GM23338 (cell line): Measurements from ENCODE around the gene TP53BP1. TPM values are rescaled to one million over a fixed set of nuclear protein-coding genes. Genes with fewer than 3 reads are reported as not detected.

ENCODE experiments used
- ATAC-seq: fragments of 200-7000 bp; cut with Tn5 transposase; 3 replicates; pipeline ENCODE4 v1.9.1; 2020
- DNase-seq: peaks from one replicate; pipeline ENCODE4 v3.0.0-alpha.2; 2015; ENCODE audit warnings: low spot score
- H2AFZ ChIP-seq: fragments of 200-600 bp; sonication (generic); 2 replicates; pipeline ENCODE4 v1.8.0; 2016; ENCODE audit warnings: antibody characterized with exemption, mild to moderate bottlenecking, moderate library complexity
- H3F3A ChIP-seq: fragments of 200-600 bp; sonication (generic); replicated peaks from 2 replicates; pipeline ENCODE4 v1.8.0; 2017; ENCODE audit warnings: antibody characterized with exemption, mixed run types, low read depth
- H3K27ac ChIP-seq: fragments of 200-600 bp; sonication (generic); 2 replicates; pipeline ENCODE4 v1.6.1; 2016; ENCODE audit warnings: low read depth
- H3K27me3 ChIP-seq: fragments of 200-600 bp; sonication (generic); 2 replicates; pipeline ENCODE4 v1.8.0; 2016; ENCODE audit warnings: mild to moderate bottlenecking, mixed run types, moderate library complexity; ENCODE audit not compliant: insufficient read depth
- H3K36me3 ChIP-seq: fragments of 200-600 bp; sonication (generic); 2 replicates; pipeline ENCODE4 v1.8.0; 2016; ENCODE audit warnings: mild to moderate bottlenecking; ENCODE audit not compliant: insufficient read depth
- H3K4me1 ChIP-seq: fragments of 200-600 bp; sonication (generic); 2 replicates; pipeline ENCODE4 v1.8.0; 2016; ENCODE audit warnings: mild to moderate bottlenecking, moderate library complexity; ENCODE audit not compliant: insufficient read depth
- H3K4me2 ChIP-seq: fragments of 200-600 bp; sonication (generic); 2 replicates; pipeline ENCODE4 v1.7.1; 2017; ENCODE audit warnings: mixed run types
- H3K4me3 ChIP-seq: fragments of 200-600 bp; sonication (generic); 2 replicates; pipeline ENCODE4 v1.6.1; 2016; ENCODE audit warnings: mixed run types
- H3K79me2 ChIP-seq: fragments of 200-600 bp; sonication (generic); replicated peaks from 2 replicates; pipeline ENCODE4 v1.8.0; 2017; ENCODE audit warnings: mild to moderate bottlenecking; ENCODE audit not compliant: insufficient read depth
- H3K9me2 ChIP-seq: fragments of 200-600 bp; sonication (generic); 2 replicates; pipeline ENCODE4 v1.8.0; 2017; ENCODE audit not compliant: insufficient read depth
- H4K20me1 ChIP-seq: fragments of 200-600 bp; sonication (generic); replicated peaks from 2 replicates; pipeline ENCODE4 v1.8.0; 2017; ENCODE audit warnings: mild to moderate bottlenecking; ENCODE audit not compliant: insufficient read depth
- H3K27ac Mint-ChIP-seq: 2 replicates; pipeline ENCODE4 v1.8.0; 2020; ENCODE audit warnings: inconsistent platforms, mild to moderate bottlenecking, moderate library complexity, mixed read lengths
- H3K27me3 Mint-ChIP-seq: 3 replicates; pipeline ENCODE4 v1.8.0; 2022; ENCODE audit warnings: low read depth, mild to moderate bottlenecking, moderate library complexity, mixed read lengths, inconsistent platforms; ENCODE audit not compliant: insufficient read depth, poor library complexity
- H3K36me3 Mint-ChIP-seq: 3 replicates; pipeline ENCODE4 v1.8.0; 2021; ENCODE audit warnings: low read depth, mild to moderate bottlenecking, inconsistent platforms, moderate library complexity, mixed read lengths
- H3K4me1 Mint-ChIP-seq: 3 replicates; pipeline ENCODE4 v1.8.0; 2020; ENCODE audit warnings: mild to moderate bottlenecking, inconsistent platforms, mixed read lengths
- H3K4me3 Mint-ChIP-seq: 3 replicates; pipeline ENCODE4 v1.8.0; 2021; ENCODE audit warnings: moderate library complexity, mild to moderate bottlenecking, inconsistent platforms, mixed read lengths
- H3K9me3 Mint-ChIP-seq: 3 replicates; pipeline ENCODE4 v1.8.0; 2020; ENCODE audit warnings: moderate library complexity, mild to moderate bottlenecking, inconsistent platforms, mixed read lengths
- CREB1 ChIP-seq: fragments of 250-450 bp; sonication (Bioruptor Pico); IDR thresholded peaks from 2 replicates; pipeline ENCODE4 v1.5.0; 2020; ENCODE audit warnings: low read depth, mild to moderate bottlenecking, moderate library complexity
- ETS1 ChIP-seq: IDR thresholded peaks from 2 replicates; pipeline ENCODE4 v1.6.1; 2016; ENCODE audit warnings: antibody characterized with exemption
- EZH2 ChIP-seq: fragments of 200-600 bp; sonication (generic); IDR thresholded peaks from one replicate; pipeline ENCODE4 v1.8.0; 2017; ENCODE audit warnings: antibody characterized with exemption, mild to moderate bottlenecking, low read depth; ENCODE audit not compliant: unreplicated experiment
- EZH2phosphoT487 ChIP-seq: fragments of 200-600 bp; sonication (generic); IDR thresholded peaks from one replicate; pipeline ENCODE4 v1.8.1; 2018; ENCODE audit warnings: antibody characterized with exemption; ENCODE audit not compliant: unreplicated experiment
- NANOG ChIP-seq: IDR thresholded peaks from 2 replicates; pipeline ENCODE4 v1.6.1; 2016; ENCODE audit warnings: antibody characterized with exemption, borderline replicate concordance
- POLR2AphosphoS5 ChIP-seq: IDR thresholded peaks from 2 replicates; pipeline ENCODE4 v1.6.1; 2016; ENCODE audit warnings: antibody characterized with exemption, low read depth
- REST ChIP-seq: IDR thresholded peaks from one replicate; pipeline ENCODE4 v1.6.1; 2018; ENCODE audit warnings: antibody characterized with exemption; ENCODE audit not compliant: unreplicated experiment
- STAT1 ChIP-seq: IDR thresholded peaks from one replicate; pipeline ENCODE4 v1.6.1; 2016; ENCODE audit warnings: antibody characterized with exemption; ENCODE audit not compliant: unreplicated experiment
- ZNF114 ChIP-seq: fragments of 250-450 bp; sonication (Bioruptor Pico); IDR thresholded peaks from 2 replicates; pipeline ENCODE4 v1.5.0; 2020; ENCODE audit warnings: mild to moderate bottlenecking, moderate library complexity
- ZNF331 ChIP-seq: fragments of 250-450 bp; sonication (Bioruptor Pico); IDR thresholded peaks from 2 replicates; pipeline ENCODE4 v1.5.0; 2020; ENCODE audit warnings: low read depth, mild to moderate bottlenecking, moderate library complexity
- polyA plus RNA-seq: library from polyadenylated mRNA; unstranded; fragments of >200 nt; fragmentation: Nextera tagmentation; extraction: Ambion mirVana; gene quantifications from 2 replicates; pipeline ENCODE4 v1.2.1, GENCODE V29; 2016
- total RNA-seq: library from RNA; depleted of rRNA; stranded (reverse); fragments of >200 nt; shearing (Covaris generic); gene quantifications from 2 replicates; pipeline ENCODE4 v1.2.3, GENCODE V29; 2014

The TP53BP1 gene
- total and polyA plus RNA-seq, 2 experiments from 2014 or later, result 17.7 to 81.3 TPM

DNA sequence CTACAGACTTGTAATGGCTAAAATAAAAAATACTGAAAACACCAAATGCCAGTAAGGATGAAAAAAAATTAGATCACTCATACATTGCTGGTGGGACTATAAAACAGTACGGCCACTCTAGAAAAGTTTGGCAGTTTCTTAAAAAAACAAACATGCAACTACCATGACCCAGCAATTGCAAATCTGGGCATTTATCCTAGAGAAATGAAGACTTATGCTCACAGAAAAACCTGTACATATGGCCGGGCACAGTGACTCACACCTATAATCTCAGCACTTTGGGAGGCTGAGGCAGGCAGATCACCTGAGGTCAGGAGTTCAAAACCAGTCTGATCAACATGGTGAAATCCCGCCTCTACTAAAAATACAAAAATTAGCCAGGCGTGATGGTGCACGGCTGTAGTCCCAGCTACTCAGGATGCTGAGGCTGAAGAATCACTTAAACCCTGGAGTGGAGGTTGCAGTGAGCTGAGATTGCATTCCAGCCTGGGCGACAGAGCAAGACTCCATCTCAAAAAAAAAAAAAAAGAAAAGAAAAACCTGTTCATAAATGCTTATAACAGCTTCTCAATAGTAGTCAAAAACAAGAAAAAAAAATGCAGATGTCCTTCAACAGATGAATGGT is 5.6 kb downstream of the TP53BP1 start:
- H3K79me2 ChIP-seq, result peaks cover 65% of the 10 kb centered on the region
- Mint-ChIP-seq H3K4me1 (peaks cover 24% of the 10 kb centered on the region), H3K9me3 (no peaks in the 10 kb centered on the region), H3K4me3 (no peak overlapping the region), H3K27ac (no peak overlapping the region), H3K36me3 (peaks cover 85% of the 10 kb centered on the region), H3K27me3 (no peaks in the 10 kb centered on the region)
- H3K36me3 ChIP-seq, result peaks cover 45% of the 10 kb centered on the region; the same call in 1 of the 2 replicates
- no peak for ATAC-seq
- no peak overlapping the region for H3K27ac ChIP-seq
- no peak overlapping the region for H2AFZ ChIP-seq
- H3K27me3 ChIP-seq, result no peaks in the 10 kb centered on the region
- H3K4me3 ChIP-seq, result no peak overlapping the region
- H3K9me2 ChIP-seq, result no peaks in the 10 kb centered on the region
- peaks cover 10% of the 10 kb centered on the region for H3K4me1 ChIP-seq
- no peak for DNase-seq
- TF ChIP-seq REST (no peak), EZH2phosphoT487 (no peak), NANOG (no peak), EZH2 (no peak), POLR2AphosphoS5 (no peak), STAT1 (no peak), ETS1 (no peak), ZNF114 (CRISPR knock-in tag) (no peak), ZNF331 (CRISPR knock-in tag) (no peak), CREB1 (CRISPR knock-in tag) (no peak)
- no peaks in the 10 kb centered on the region for H3F3A ChIP-seq
- H3K4me2 ChIP-seq, result no peak overlapping the region
- peaks cover 28% of the 10 kb centered on the region for H4K20me1 ChIP-seq

DNA sequence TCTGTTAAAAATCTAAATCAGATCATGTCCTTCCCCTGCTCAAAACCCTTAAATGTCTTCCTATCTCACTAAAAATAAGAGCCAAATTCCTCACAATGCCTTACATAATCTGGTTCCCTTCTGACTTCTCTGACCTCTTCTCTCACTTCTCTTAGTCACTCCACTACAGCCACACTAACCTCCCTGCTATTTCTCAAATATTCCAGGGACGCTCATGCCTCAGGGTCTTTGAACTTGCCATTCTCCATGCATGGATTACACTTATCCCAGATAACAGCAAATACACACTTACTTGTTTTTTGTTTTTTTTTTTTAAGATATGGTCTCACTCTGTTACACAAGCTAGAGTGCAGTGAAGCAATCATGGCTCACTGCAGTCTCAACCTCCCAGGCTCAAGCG is 8.5 kb downstream of the TP53BP1 start:
- H3K27ac Mint-ChIP-seq, result no peak overlapping the region
- Histone ChIP-seq H3K27ac (no peak overlapping the region), H3K36me3 (peaks cover 41% of the 10 kb centered on the region; the same call in 1 of the 2 replicates), H3K9me2 (no peaks in the 10 kb centered on the region), H3F3A (no peaks in the 10 kb centered on the region), H4K20me1 (peaks cover 32% of the 10 kb centered on the region), H3K4me2 (no peak overlapping the region), H3K27me3 (no peaks in the 10 kb centered on the region), H3K4me1 (no peaks in the 10 kb centered on the region), H3K4me3 (no peak overlapping the region), H2AFZ (no peak overlapping the region), H3K79me2 (peaks cover 64% of the 10 kb centered on the region)
- H3K4me1 Mint-ChIP-seq, result peaks cover 4% of the 10 kb centered on the region; the same call in 2 of the 3 replicates
- ATAC-seq, result no peak
- H3K4me3 Mint-ChIP-seq, result no peak overlapping the region
- H3K9me3 Mint-ChIP-seq, result no peaks in the 10 kb centered on the region
- H3K36me3 Mint-ChIP-seq, result peaks cover 82% of the 10 kb centered on the region
- DNase-seq, result no peak
- H3K27me3 Mint-ChIP-seq, result no peaks in the 10 kb centered on the region
- TF ChIP-seq CREB1 (CRISPR knock-in tag) (no peak), POLR2AphosphoS5 (no peak), NANOG (no peak), EZH2phosphoT487 (no peak), ZNF331 (CRISPR knock-in tag) (no peak), STAT1 (no peak), ZNF114 (CRISPR knock-in tag) (no peak), EZH2 (no peak)
